H1 (cell line): Measurements from ENCODE around the gene MYLK2. TPM values are rescaled to one million over a fixed set of nuclear protein-coding genes. Genes with fewer than 3 reads are reported as not detected.

Experiments used
- BCL11A ChIP-seq, 2 experiments: IDR thresholded peaks; one replicate each; pipeline ENCODE4 v1.6.1; 2011; ENCODE audit warnings: low read depth in 2 of 2, low read length in 2 of 2, mild to moderate bottlenecking in 2 of 2
- EP300 ChIP-seq, 2 experiments: IDR thresholded peaks; 1 replicate in 1 of 2; 2 replicates in 1 of 2; pipeline ENCODE4 v1.6.1; 2011 to 2012; ENCODE audit warnings: low read depth in 2 of 2, low read length in 2 of 2, mild to moderate bottlenecking in 2 of 2, borderline replicate concordance in 1 of 2, inconsistent platforms in 1 of 2, moderate library complexity in 1 of 2
- GABPA ChIP-seq: IDR thresholded peaks from 2 replicates; pipeline ENCODE4 v1.6.1; 2011; ENCODE audit warnings: mild to moderate bottlenecking, low read length, moderate library complexity, borderline replicate concordance; ENCODE audit not compliant: insufficient read depth
- JUN ChIP-seq: IDR thresholded peaks from 2 replicates; pipeline ENCODE4 v1.6.1; 2011; ENCODE audit warnings: low read depth, mild to moderate bottlenecking, improper control_type of control experiment, low read length
- KDM1A ChIP-seq: fragments of 200-600, 300-600 bp; sonication (generic); IDR thresholded peaks from 2 replicates; pipeline ENCODE4 v1.7.1; 2016; ENCODE audit warnings: mild to moderate bottlenecking, low read length, borderline replicate concordance
- KDM5A ChIP-seq: fragments of 200-600 bp; IDR thresholded peaks from 2 replicates; pipeline ENCODE4 v1.7.1; 2012; ENCODE audit warnings: mild to moderate bottlenecking, low read length, inconsistent platforms, mixed read lengths
- POLR2AphosphoS5 ChIP-seq: IDR thresholded peaks from 2 replicates; pipeline ENCODE4 v1.6.1; 2011; ENCODE audit warnings: low read depth, low read length
- RBBP5 ChIP-seq: IDR thresholded peaks from 2 replicates; pipeline ENCODE4 v1.7.1; 2012; ENCODE audit warnings: low read depth, mild to moderate bottlenecking, inconsistent platforms, low read length, moderate library complexity, borderline replicate concordance
- SAP30 ChIP-seq: fragments of 300-600 bp; sonication (generic); IDR thresholded peaks from 2 replicates; pipeline ENCODE4 v1.7.1; 2012; ENCODE audit warnings: low read length, moderate library complexity, mild to moderate bottlenecking, inconsistent platforms; ENCODE audit not compliant: insufficient read depth, insufficient replicate concordance
- ZNF274 ChIP-seq: IDR thresholded peaks from 2 replicates; pipeline ENCODE4 v1.7.0; 2012; ENCODE audit warnings: low read length, borderline replicate concordance; ENCODE audit errors: extremely low read depth
- polyA plus RNA-seq, 7 experiments: library from polyadenylated mRNA; depleted of rRNA in 3 of 7; stranded (reverse) in 5 of 7; unstranded in 2 of 7; fragments of >200 nt in 5 of 7; fragments of 200-250 nt in 2 of 7; gene quantifications; 1 replicate in 5 of 7; 2 replicates in 1 of 7; 4 replicates in 1 of 7; pipeline versions ENCODE4 v1.2.1 to v1.2.3, GENCODE V29; 2011 to 2013; ENCODE audit warnings: missing spikeins in 2 of 7, mixed read lengths in 2 of 7
- total RNA-seq: library from RNA; stranded (reverse); fragmentation: NEBNext Ultra II Directional; extraction: Animal tissue kit (Norgen Biotek cat#: 25700); gene quantifications from 2 replicates; pipeline ENCODE4 v1.2.1, GENCODE V29; 2021
- TF ChIP-seq, protein P1 (sequence below): IDR thresholded peaks from 2 replicates; pipeline ENCODE4 v1.6.1; 2012; ENCODE audit warnings: inconsistent platforms

The MYLK2 gene
- total and polyA plus RNA-seq, 2 of the 8 experiments (the other 6 are each of a cell fraction or from before 2014, with no cell fraction given) = 0.22 to 0.26 TPM

DNA sequence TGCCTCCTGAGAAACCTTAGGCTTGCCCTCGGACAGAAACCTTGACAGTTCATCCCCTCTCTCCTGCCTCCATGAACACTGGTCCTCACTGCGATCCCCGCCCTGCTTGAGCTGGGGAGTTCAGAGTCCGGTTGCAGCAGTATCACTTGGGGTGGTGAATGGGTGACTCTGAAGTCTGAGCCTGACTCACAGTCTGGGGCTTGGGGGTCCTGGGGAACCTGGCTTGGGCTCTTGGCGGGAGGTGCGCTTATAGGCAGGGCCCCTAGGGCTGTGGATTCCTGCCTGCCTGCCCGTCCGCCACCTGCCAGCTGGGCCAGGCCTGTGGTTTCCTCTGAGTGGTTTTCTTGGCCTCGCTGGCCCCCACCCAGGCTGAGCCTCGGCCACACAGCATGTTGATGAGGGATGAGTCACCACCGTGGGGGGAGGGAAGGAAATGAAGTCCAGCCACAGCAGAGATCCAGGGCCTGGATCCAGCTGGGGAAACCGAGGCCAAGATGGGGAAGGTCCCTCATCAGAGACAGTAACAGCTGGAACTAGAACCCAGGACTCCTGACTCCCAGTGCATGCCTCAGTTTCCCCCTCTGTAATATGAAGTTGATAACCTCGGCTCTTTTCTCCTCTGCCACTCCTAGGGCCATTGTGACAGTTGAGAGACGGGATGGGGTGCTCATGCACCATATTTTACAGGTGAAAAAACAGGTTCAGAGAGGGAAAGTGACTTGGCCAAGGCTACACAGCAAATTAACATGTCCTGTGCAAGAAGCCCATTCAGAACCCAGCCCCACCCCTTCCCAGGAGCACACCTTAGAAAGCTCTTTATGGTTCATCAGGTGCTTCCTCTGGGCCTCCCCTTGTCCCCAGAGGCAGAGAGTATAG is 17.1 kb downstream of the MYLK2 start (continued):
- TF ChIP-seq, protein P1, sequence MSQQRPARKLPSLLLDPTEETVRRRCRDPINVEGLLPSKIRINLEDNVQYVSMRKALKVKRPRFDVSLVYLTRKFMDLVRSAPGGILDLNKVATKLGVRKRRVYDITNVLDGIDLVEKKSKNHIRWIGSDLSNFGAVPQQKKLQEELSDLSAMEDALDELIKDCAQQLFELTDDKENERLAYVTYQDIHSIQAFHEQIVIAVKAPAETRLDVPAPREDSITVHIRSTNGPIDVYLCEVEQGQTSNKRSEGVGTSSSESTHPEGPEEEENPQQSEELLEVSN = peak; percentile 24; the same call in 1 of the 2 replicates
- TF ChIP-seq GABPA (no peak), RBBP5 (no peak), KDM5A (no peak), POLR2AphosphoS5 (no peak), JUN (peak; percentile 84), KDM1A (peak; percentile 85; the same call in 1 of the 2 replicates), SAP30 (no peak), EP300 (IDR thresholded peaks at IDR 0.05; ENCODE audit: borderline replicate concordance in 1 of 2, low read depth in 2 of 2, low read length in 2 of 2) (no peak), ZNF274 (no peak), BCL11A (IDR thresholded peaks at IDR 0.05; ENCODE audit: low read depth in 2 of 2, low read length in 2 of 2) (no peak)
